NB4 (cell line): ENCODE results near the gene WNT6.

Source experiments
- CTCF ChIP-seq: IDR thresholded peaks from one replicate; pipeline ENCODE4 v1.5.1; 2012; ENCODE audit warnings: low read depth, low read length
- MYC ChIP-seq: IDR thresholded peaks from 2 replicates; pipeline ENCODE4 v1.6.1; 2011; ENCODE audit warnings: low read depth, low read length
- POLR2A ChIP-seq: IDR thresholded peaks from 2 replicates; pipeline ENCODE4 v1.6.1; 2011; ENCODE audit warnings: mild to moderate bottlenecking; ENCODE audit not compliant: insufficient read length; ENCODE audit errors: extremely low read depth

GRCh38 chr2:218882461-218882816, 22.8 kb downstream of the WNT6 start:
- TF ChIP-seq CTCF = no peak
- no peak for TF ChIP-seq POLR2A
- TF ChIP-seq MYC = no peak
